ENCODE results near the gene SIGLEC1.

The SIGLEC1 gene

GRCh38 chr20:3671986-3672546 is 40.3 kb downstream of the SIGLEC1 start:
- Histone ChIP-seq H3K4me1 (ENCODE audit: control insufficient read depth, low read depth, low read length) (no peaks in the 10 kb centered on the region), H3K18ac (ENCODE audit: low read length) (no peak overlapping the region), H3K36me3 (ENCODE audit: control insufficient read depth, insufficient read depth, low read length) (no peaks in the 10 kb centered on the region), H3K4ac (ENCODE audit: low read depth, low read length) (no peak overlapping the region), H2BK120ac (ENCODE audit: low read depth, low read length) (no peak overlapping the region), H3K9ac (ENCODE audit: low read length) (peak overlapping the region; percentile 44), H2BK15ac (replicated peaks; ENCODE audit: low read depth) (no peak overlapping the region), H3K79me1 (ENCODE audit: low read length) (no peaks in the 10 kb centered on the region), H3K4me3 (ENCODE audit: low read length) (no peak overlapping the region), H4K8ac (ENCODE audit: low read depth, low read length) (no peak overlapping the region), H2AK5ac (ENCODE audit: low read length) (no peak overlapping the region), H2BK5ac (ENCODE audit: low read length) (no peak overlapping the region), H3K4me2 (ENCODE audit: low read length) (peak overlapping the region; percentile 54), H3K56ac (ENCODE audit: low read length) (peak overlapping the region; percentile 70), H3K23ac (ENCODE audit: low read length) (no peak overlapping the region), H3K27me3 (ENCODE audit: insufficient read depth, low read length, poor library complexity) (peaks cover 2% of the 10 kb centered on the region), H3K79me2 (ENCODE audit: control insufficient read depth, insufficient read depth, low read length) (no peaks in the 10 kb centered on the region), H3K27ac (ENCODE audit: low read depth, low read length) (no peak overlapping the region), H4K5ac (ENCODE audit: low read length) (no peak overlapping the region)
- no peak for DNase-seq
- no CpG with 5 or more reads among the region's 23 CpGs for WGBS (ENCODE audit: extremely low coverage, insufficient coverage, low lambda C conversion rate)

GRCh38 chr20:3670945-3671344 is 41.5 kb downstream of the SIGLEC1 start:
- no peak overlapping the region for H3K4ac ChIP-seq (ENCODE audit: low read depth, low read length)
- WGBS (ENCODE audit: extremely low coverage, insufficient coverage, low lambda C conversion rate), result no CpG with 5 or more reads among the region's 10 CpGs
- no peak overlapping the region for H4K5ac ChIP-seq (ENCODE audit: low read length)
- no peak overlapping the region for H2BK15ac ChIP-seq (replicated peaks; ENCODE audit: low read depth)
- H3K18ac ChIP-seq (ENCODE audit: low read length), result no peak overlapping the region
- H3K36me3 ChIP-seq (ENCODE audit: control insufficient read depth, insufficient read depth, low read length), result no peaks in the 10 kb centered on the region
- no peak overlapping the region for H3K23ac ChIP-seq (ENCODE audit: low read length)
- no peaks in the 10 kb centered on the region for H3K79me2 ChIP-seq (ENCODE audit: control insufficient read depth, insufficient read depth, low read length)
- no peak overlapping the region for H2AK5ac ChIP-seq (ENCODE audit: low read length)
- no peak overlapping the region for H3K27ac ChIP-seq (ENCODE audit: low read depth, low read length)
- H3K79me1 ChIP-seq (ENCODE audit: low read length), result no peaks in the 10 kb centered on the region
- no peak for DNase-seq
- no peak overlapping the region for H2BK120ac ChIP-seq (ENCODE audit: low read depth, low read length)
- H4K8ac ChIP-seq (ENCODE audit: low read depth, low read length), result no peak overlapping the region
- no peak overlapping the region for H3K4me2 ChIP-seq (ENCODE audit: low read length)
- no peak overlapping the region for H3K9ac ChIP-seq (ENCODE audit: low read length)
- no peak overlapping the region for H3K56ac ChIP-seq (ENCODE audit: low read length)
- H3K27me3 ChIP-seq (ENCODE audit: insufficient read depth, low read length, poor library complexity), result peaks cover 2% of the 10 kb centered on the region
- no peak overlapping the region for H3K4me3 ChIP-seq (ENCODE audit: low read length)
- H3K4me1 ChIP-seq (ENCODE audit: control insufficient read depth, low read depth, low read length), result no peaks in the 10 kb centered on the region
- no peak overlapping the region for H2BK5ac ChIP-seq (ENCODE audit: low read length)

GRCh38 chr20:3670511-3670910 is 41.9 kb downstream of the SIGLEC1 start:
- WGBS (ENCODE audit: extremely low coverage, insufficient coverage, low lambda C conversion rate), result no CpG with 5 or more reads among the region's 6 CpGs
- H2AK5ac ChIP-seq (ENCODE audit: low read length), result no peak overlapping the region
- no peaks in the 10 kb centered on the region for H3K36me3 ChIP-seq (ENCODE audit: control insufficient read depth, insufficient read depth, low read length)
- no peak overlapping the region for H4K8ac ChIP-seq (ENCODE audit: low read depth, low read length)
- H3K79me1 ChIP-seq (ENCODE audit: low read length), result no peaks in the 10 kb centered on the region
- no peak overlapping the region for H3K56ac ChIP-seq (ENCODE audit: low read length)
- no peak overlapping the region for H3K9ac ChIP-seq (ENCODE audit: low read length)
- H3K4ac ChIP-seq (ENCODE audit: low read depth, low read length), result no peak overlapping the region
- no peaks in the 10 kb centered on the region for H3K4me1 ChIP-seq (ENCODE audit: control insufficient read depth, low read depth, low read length)
- H3K27me3 ChIP-seq (ENCODE audit: insufficient read depth, low read length, poor library complexity), result peaks cover 2% of the 10 kb centered on the region
- H2BK5ac ChIP-seq (ENCODE audit: low read length), result no peak overlapping the region
- H3K79me2 ChIP-seq (ENCODE audit: control insufficient read depth, insufficient read depth, low read length), result no peaks in the 10 kb centered on the region
- no peak overlapping the region for H3K4me2 ChIP-seq (ENCODE audit: low read length)
- H3K23ac ChIP-seq (ENCODE audit: low read length), result no peak overlapping the region
- no peak overlapping the region for H3K27ac ChIP-seq (ENCODE audit: low read depth, low read length)
- no peak overlapping the region for H3K4me3 ChIP-seq (ENCODE audit: low read length)
- no peak overlapping the region for H3K18ac ChIP-seq (ENCODE audit: low read length)
- DNase-seq, result no peak
- no peak overlapping the region for H2BK15ac ChIP-seq (replicated peaks; ENCODE audit: low read depth)
- H2BK120ac ChIP-seq (ENCODE audit: low read depth, low read length), result no peak overlapping the region
- H4K5ac ChIP-seq (ENCODE audit: low read length), result no peak overlapping the region

- WGBS (ENCODE audit: extremely low coverage, insufficient coverage, low lambda C conversion rate), result no CpG with 5 or more reads among the region's 13 CpGs
- Histone ChIP-seq H3K4ac (ENCODE audit: low read depth, low read length) (no peak overlapping the region), H4K5ac (ENCODE audit: low read length) (no peak overlapping the region), H3K4me2 (ENCODE audit: low read length) (no peak overlapping the region), H3K79me1 (ENCODE audit: low read length) (no peaks in the 10 kb centered on the region), H4K8ac (ENCODE audit: low read depth, low read length) (no peak overlapping the region), H2BK5ac (ENCODE audit: low read length) (no peak overlapping the region), H3K23ac (ENCODE audit: low read length) (no peak overlapping the region), H3K4me1 (ENCODE audit: control insufficient read depth, low read depth, low read length) (no peaks in the 10 kb centered on the region), H3K56ac (ENCODE audit: low read length) (no peak overlapping the region), H3K36me3 (ENCODE audit: control insufficient read depth, insufficient read depth, low read length) (no peaks in the 10 kb centered on the region), H3K9ac (ENCODE audit: low read length) (no peak overlapping the region), H2BK15ac (replicated peaks; ENCODE audit: low read depth) (no peak overlapping the region), H2BK120ac (ENCODE audit: low read depth, low read length) (no peak overlapping the region), H3K18ac (ENCODE audit: low read length) (no peak overlapping the region), H3K79me2 (ENCODE audit: control insufficient read depth, insufficient read depth, low read length) (no peaks in the 10 kb centered on the region), H2AK5ac (ENCODE audit: low read length) (no peak overlapping the region), H3K27me3 (ENCODE audit: insufficient read depth, low read length, poor library complexity) (peaks cover 2% of the 10 kb centered on the region), H3K27ac (ENCODE audit: low read depth, low read length) (no peak overlapping the region), H3K4me3 (ENCODE audit: low read length) (no peak overlapping the region)
- DNase-seq, result no peak
Observed at GRCh38 chr20:3669710-3670367, 42.6 kb downstream of the SIGLEC1 start.

- Histone ChIP-seq H3K56ac (ENCODE audit: low read length) (no peak overlapping the region), H3K9ac (ENCODE audit: low read length) (no peak overlapping the region), H3K27me3 (ENCODE audit: insufficient read depth, low read length, poor library complexity) (no peaks in the 10 kb centered on the region), H3K4ac (ENCODE audit: low read depth, low read length) (no peak overlapping the region), H3K4me1 (ENCODE audit: control insufficient read depth, low read depth, low read length) (no peaks in the 10 kb centered on the region), H3K4me2 (ENCODE audit: low read length) (no peak overlapping the region), H3K36me3 (ENCODE audit: control insufficient read depth, insufficient read depth, low read length) (no peaks in the 10 kb centered on the region), H3K23ac (ENCODE audit: low read length) (no peak overlapping the region), H2BK5ac (ENCODE audit: low read length) (no peak overlapping the region), H2BK120ac (ENCODE audit: low read depth, low read length) (no peak overlapping the region), H3K79me1 (ENCODE audit: low read length) (no peaks in the 10 kb centered on the region), H4K5ac (ENCODE audit: low read length) (no peak overlapping the region), H2AK5ac (ENCODE audit: low read length) (no peak overlapping the region), H3K4me3 (ENCODE audit: low read length) (no peak overlapping the region), H3K79me2 (ENCODE audit: control insufficient read depth, insufficient read depth, low read length) (no peaks in the 10 kb centered on the region), H3K27ac (ENCODE audit: low read depth, low read length) (no peak overlapping the region), H4K8ac (ENCODE audit: low read depth, low read length) (no peak overlapping the region), H2BK15ac (replicated peaks; ENCODE audit: low read depth) (no peak overlapping the region), H3K18ac (ENCODE audit: low read length) (no peak overlapping the region)
- WGBS (ENCODE audit: extremely low coverage, insufficient coverage, low lambda C conversion rate), result no CpG with 5 or more reads among the region's 8 CpGs
- DNase-seq, result no peak
Observed at GRCh38 chr20:3667434-3668037, 44.9 kb downstream of the SIGLEC1 start.

Measured in mesendoderm (in vitro differentiated cells).